HepG2 (cell line): ENCODE measurements around the gene PLD2. TPM values are rescaled to one million over a fixed set of nuclear protein-coding genes. Genes with fewer than 3 reads are reported as not detected.

Experiments
- GABPA ChIP-seq, 2 experiments: IDR thresholded peaks; 2 replicates each; pipeline ENCODE4 v1.6.1; 2011 to 2016; ENCODE audit warnings: low read depth in 2 of 2, low read length in 1 of 2, missing biosample characterization in 1 of 2, missing genetic modification characterization in 1 of 2
- HDAC6 ChIP-seq: fragments of 200-600 bp; sonication (generic); IDR thresholded peaks from 2 replicates; pipeline ENCODE4 v1.7.0; 2017; ENCODE audit warnings: mild to moderate bottlenecking, antibody characterized with exemption, low read length, low read depth
- NFATC3 ChIP-seq: sonication (generic); formaldehyde crosslinking; IDR thresholded peaks from 2 replicates; pipeline ENCODE4 v1.5.1; 2020; ENCODE audit warnings: mild to moderate bottlenecking, missing genetic modification reagents
- RBM39 ChIP-seq: fragments of 200-400 bp; formaldehyde crosslinking; IDR thresholded peaks from one replicate; pipeline ENCODE4 v1.6.1; 2018; ENCODE audit warnings: antibody characterized with exemption, mild to moderate bottlenecking, low read depth, low read length; ENCODE audit not compliant: poor library complexity, severe bottlenecking
- RORA ChIP-seq: sonication (generic); formaldehyde crosslinking; IDR thresholded peaks from 2 replicates; pipeline ENCODE4 v1.5.0; 2020; ENCODE audit warnings: mild to moderate bottlenecking, missing genetic modification reagents, moderate library complexity
- TEAD2 ChIP-seq: sonication (generic); formaldehyde crosslinking; IDR thresholded peaks from 2 replicates; pipeline ENCODE4 v1.9.0; 2021; ENCODE audit warnings: missing genetic modification reagents
- ZNF24 ChIP-seq: fragments of 450-650 bp; IDR thresholded peaks from 2 replicates; pipeline ENCODE4 v1.6.1; 2017; ENCODE audit warnings: antibody characterized with exemption, mild to moderate bottlenecking
- ZNF331 ChIP-seq: sonication (generic); formaldehyde crosslinking; IDR thresholded peaks from 2 replicates; pipeline ENCODE4 v1.4.0; 2020; ENCODE audit warnings: missing genetic modification reagents
- ZNF552 ChIP-seq: sonication (generic); formaldehyde crosslinking; IDR thresholded peaks from 2 replicates; pipeline ENCODE4 v1.9.0; 2022; ENCODE audit warnings: missing genetic modification reagents, mild to moderate bottlenecking, borderline replicate concordance
- ZNF589 ChIP-seq: sonication (generic); formaldehyde crosslinking; conservative IDR thresholded peaks from 2 replicates; pipeline ENCODE4 v1.8.0; 2022; ENCODE audit warnings: mild to moderate bottlenecking, moderate library complexity, missing genetic modification reagents
- ZSCAN29 ChIP-seq: sonication (generic); formaldehyde crosslinking; conservative IDR thresholded peaks from 2 replicates; pipeline ENCODE4 v1.4.0; 2020; ENCODE audit warnings: mild to moderate bottlenecking, missing genetic modification reagents
- polyA plus RNA-seq, 8 experiments: library from polyadenylated mRNA; depleted of rRNA in 3 of 8; stranded (reverse) in 7 of 8; unstranded in 1 of 8; fragments of >200 nt; fragmentation: Illumina TruSeq in 4 of 8; extraction: Trizol in 4 of 8; gene quantifications; 2 replicates each; pipeline versions ENCODE4 v1.2.1 to v1.2.3, GENCODE V29; 2011 to 2016; ENCODE audit warnings: low read depth in 4 of 8, missing spikeins in 1 of 8, mixed read lengths in 1 of 8; ENCODE audit not compliant: insufficient read depth in 1 of 8
- total RNA-seq, 5 experiments: library from RNA; depleted of rRNA; stranded (reverse); fragments of >200 nt; fragmentation: Illumina TruSeq; extraction: Trizol; gene quantifications; 2 replicates each; pipeline ENCODE4 v1.2.3, GENCODE V29; 2016; ENCODE audit warnings: low read depth in 1 of 5
- TF ChIP-seq, protein P1 (sequence below): sonication (generic); formaldehyde crosslinking; IDR thresholded peaks from 2 replicates; pipeline ENCODE4 v1.4.0; 2020; ENCODE audit warnings: mild to moderate bottlenecking, missing genetic modification reagents
- TF ChIP-seq, protein P2 (sequence below): sonication (generic); formaldehyde crosslinking; IDR thresholded peaks from 2 replicates; pipeline ENCODE4 v1.5.0; 2020; ENCODE audit warnings: missing genetic modification reagents, mild to moderate bottlenecking, borderline replicate concordance
- TF ChIP-seq, protein P3 (sequence below): sonication (generic); formaldehyde crosslinking; IDR thresholded peaks from 2 replicates; pipeline ENCODE4 v1.4.0; 2020; ENCODE audit warnings: missing genetic modification reagents

Gene PLD2
- total and polyA plus RNA-seq, 2 of the 13 experiments (the other 11 are each of a cell fraction or from before 2014, with no cell fraction given), result 13.4 to 29.7 TPM

DNA sequence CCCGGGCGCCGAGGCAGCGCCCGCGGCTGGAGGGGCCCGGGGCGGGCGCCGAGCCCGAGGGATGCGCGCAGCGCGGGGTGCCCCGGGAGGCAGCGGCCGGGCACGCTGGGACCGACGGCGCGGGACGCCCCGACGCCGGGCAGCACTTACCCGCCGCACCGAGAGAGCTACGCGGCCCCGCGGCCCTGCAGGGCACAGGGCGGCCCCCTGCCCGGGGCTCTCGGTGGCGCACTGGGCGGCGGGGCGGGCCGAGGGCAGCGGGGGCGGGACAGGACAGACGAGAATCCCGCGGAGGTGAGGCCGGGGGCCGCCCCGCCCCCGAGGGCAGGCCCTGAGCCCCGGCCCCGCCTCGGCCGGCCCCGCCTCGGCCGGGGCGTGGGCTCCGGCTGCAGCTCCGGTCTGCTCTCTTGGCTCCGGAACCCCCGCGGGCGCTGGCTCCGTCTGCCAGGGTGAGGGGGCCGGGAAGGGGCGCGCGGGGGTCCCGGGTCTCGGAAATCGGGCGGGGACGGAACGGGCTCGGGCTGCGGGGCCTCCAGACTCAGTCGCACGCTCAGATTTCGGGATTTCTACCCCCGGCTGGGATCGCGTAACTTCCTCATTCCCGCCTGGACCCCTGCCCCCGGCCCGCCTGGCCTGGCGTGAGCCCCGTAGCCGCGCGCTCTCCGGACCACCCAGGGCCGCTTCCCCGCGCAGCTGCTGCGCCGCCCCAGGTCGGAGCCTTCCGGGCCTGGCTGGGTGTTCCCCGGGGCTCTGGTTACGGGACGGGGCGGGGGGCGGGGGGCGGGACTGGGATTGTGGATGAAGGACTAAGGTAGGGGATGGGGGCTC lies at the start of gene PLD2 (continued):
- TF ChIP-seq, protein P1, sequence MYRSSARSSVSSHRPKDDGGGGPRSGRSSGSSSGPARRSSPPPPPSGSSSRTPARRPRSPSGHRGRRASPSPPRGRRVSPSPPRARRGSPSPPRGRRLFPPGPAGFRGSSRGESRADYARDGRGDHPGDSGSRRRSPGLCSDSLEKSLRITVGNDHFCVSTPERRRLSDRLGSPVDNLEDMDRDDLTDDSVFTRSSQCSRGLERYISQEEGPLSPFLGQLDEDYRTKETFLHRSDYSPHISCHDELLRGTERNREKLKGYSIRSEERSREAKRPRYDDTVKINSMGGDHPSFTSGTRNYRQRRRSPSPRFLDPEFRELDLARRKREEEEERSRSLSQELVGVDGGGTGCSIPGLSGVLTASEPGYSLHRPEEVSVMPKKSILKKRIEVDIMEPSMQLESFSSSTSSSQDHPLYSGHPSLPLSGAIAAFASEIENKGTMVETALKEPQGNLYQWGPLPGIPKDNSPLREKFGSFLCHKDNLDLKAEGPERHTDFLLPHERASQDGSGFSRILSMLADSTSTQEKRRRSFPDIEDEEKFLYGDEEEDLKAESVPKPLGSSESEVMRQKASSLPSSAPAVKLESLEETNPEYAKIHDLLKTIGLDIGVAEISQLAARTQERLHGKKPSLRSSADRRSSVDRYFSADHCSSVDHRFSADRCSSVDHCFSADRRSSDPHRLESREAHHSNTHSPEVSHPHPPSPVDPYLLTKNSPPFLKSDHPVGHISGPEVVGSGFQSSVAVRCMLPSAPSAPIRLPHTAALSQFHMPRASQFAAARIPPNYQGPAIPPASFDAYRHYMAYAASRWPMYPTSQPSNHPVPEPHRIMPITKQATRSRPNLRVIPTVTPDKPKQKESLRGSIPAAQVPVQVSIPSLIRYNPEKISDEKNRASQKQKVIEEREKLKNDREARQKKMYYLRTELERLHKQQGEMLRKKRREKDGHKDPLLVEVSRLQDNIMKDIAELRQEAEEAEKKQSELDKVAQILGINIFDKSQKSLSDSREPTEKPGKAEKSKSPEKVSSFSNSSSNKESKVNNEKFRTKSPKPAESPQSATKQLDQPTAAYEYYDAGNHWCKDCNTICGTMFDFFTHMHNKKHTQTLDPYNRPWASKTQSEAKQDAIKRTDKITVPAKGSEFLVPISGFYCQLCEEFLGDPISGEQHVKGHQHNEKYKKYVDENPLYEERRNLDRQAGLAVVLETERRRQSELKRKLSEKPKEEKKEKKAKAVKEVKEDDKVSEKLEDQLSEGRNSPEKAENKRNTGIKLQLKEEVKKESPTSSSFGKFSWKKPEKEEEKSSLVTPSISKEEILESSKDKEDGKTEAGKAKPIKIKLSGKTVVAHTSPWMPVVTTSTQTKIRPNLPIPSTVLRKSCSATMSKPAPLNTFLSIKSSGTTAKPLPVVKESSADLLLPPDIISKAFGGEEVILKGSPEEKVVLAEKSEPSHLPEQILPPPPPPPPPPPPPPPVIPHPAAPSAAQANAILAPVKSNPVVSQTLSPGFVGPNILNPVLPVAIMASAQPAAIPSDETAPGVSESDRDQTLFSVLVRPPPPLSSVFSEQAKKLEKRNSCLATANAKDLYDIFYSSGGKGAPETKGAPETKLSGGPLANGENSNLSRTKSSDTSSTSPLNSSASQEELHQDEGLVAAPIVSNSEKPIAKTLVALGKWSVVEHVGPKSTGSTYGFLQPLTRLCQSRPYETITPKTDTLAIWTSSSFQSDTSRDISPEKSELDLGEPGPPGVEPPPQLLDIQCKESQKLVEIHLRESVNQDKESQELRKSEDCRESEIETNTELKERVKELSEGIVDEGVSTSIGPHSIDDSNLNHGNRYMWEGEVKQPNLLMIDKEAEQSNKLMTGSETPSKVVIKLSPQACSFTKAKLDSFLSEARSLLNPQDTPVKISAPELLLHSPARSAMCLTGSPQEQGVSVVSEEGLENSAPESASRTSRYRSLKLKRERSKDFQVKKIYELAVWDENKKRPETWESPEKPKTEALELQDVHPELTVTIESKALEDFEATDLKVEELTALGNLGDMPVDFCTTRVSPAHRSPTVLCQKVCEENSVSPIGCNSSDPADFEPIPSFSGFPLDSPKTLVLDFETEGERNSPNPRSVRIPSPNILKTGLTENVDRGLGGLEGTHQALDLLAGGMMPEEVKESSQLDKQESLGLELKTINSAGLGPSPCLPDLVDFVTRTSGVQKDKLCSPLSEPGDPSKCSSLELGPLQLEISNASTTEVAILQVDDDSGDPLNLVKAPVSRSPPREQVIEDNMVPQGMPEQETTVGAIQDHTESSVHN (CRISPR knock-in tag), result no peak
- TF ChIP-seq ZNF552, result no peak
- no peak for TF ChIP-seq ZNF24
- TF ChIP-seq HDAC6, result no peak
- TF ChIP-seq ZNF331, result no peak
- TF ChIP-seq ZNF589 (CRISPR knock-in tag), result no peak
- TF ChIP-seq RORA (CRISPR knock-in tag), result no peak
- TF ChIP-seq ZSCAN29, result no peak
- TF ChIP-seq GABPA (IDR thresholded peaks at IDR 0.05; ENCODE audit: low read depth, low read length), result no peak
- no peak for TF ChIP-seq GABPA (CRISPR knock-in tag; IDR thresholded peaks at IDR 0.05; ENCODE audit: low read depth)
- TF ChIP-seq, protein P2, sequence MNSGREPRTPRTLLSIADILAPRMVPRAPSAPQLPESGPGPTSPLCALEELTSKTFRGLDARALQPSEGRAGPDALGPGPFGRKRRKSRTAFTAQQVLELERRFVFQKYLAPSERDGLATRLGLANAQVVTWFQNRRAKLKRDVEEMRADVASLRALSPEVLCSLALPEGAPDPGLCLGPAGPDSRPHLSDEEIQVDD, result no peak
- TF ChIP-seq NFATC3 (CRISPR knock-in tag), result no peak
- TF ChIP-seq RBM39, result peak; percentile 40
- TF ChIP-seq, protein P3, sequence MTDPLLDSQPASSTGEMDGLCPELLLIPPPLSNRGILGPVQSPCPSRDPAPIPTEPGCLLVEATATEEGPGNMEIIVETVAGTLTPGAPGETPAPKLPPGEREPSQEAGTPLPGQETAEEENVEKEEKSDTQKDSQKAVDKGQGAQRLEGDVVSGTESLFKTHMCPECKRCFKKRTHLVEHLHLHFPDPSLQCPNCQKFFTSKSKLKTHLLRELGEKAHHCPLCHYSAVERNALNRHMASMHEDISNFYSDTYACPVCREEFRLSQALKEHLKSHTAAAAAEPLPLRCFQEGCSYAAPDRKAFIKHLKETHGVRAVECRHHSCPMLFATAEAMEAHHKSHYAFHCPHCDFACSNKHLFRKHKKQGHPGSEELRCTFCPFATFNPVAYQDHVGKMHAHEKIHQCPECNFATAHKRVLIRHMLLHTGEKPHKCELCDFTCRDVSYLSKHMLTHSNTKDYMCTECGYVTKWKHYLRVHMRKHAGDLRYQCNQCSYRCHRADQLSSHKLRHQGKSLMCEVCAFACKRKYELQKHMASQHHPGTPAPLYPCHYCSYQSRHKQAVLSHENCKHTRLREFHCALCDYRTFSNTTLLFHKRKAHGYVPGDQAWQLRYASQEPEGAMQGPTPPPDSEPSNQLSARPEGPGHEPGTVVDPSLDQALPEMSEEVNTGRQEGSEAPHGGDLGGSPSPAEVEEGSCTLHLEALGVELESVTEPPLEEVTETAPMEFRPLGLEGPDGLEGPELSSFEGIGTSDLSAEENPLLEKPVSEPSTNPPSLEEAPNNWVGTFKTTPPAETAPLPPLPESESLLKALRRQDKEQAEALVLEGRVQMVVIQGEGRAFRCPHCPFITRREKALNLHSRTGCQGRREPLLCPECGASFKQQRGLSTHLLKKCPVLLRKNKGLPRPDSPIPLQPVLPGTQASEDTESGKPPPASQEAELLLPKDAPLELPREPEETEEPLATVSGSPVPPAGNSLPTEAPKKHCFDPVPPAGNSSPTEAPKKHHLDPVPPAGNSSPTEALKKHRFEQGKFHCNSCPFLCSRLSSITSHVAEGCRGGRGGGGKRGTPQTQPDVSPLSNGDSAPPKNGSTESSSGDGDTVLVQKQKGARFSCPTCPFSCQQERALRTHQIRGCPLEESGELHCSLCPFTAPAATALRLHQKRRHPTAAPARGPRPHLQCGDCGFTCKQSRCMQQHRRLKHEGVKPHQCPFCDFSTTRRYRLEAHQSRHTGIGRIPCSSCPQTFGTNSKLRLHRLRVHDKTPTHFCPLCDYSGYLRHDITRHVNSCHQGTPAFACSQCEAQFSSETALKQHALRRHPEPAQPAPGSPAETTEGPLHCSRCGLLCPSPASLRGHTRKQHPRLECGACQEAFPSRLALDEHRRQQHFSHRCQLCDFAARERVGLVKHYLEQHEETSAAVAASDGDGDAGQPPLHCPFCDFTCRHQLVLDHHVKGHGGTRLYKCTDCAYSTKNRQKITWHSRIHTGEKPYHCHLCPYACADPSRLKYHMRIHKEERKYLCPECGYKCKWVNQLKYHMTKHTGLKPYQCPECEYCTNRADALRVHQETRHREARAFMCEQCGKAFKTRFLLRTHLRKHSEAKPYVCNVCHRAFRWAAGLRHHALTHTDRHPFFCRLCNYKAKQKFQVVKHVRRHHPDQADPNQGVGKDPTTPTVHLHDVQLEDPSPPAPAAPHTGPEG (CRISPR knock-in tag), result no peak
- TF ChIP-seq TEAD2 (CRISPR knock-in tag), result no peak
